ENCODE measurements around the gene PIK3AP1.

DNA sequence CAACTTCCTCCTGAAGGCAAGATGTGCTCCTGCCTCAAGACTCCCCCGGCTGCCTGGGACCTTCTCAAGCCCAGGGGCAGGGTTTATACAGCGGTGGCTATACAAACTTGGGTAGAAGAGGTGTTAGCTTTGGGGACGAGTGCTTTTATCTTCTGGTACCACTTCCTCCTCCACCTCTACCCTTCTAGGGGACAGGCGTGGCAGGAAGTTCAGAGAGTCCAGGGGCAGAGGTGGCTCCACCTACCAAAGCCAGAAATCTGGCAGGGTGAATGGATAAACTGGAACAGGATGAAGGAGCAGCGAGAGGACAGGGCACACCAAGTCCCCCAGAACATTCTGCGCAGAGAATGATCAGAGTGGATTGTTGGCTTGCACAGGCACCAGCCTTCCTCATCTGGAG lies 109.5 kb downstream of the PIK3AP1 start:
- TF ChIP-seq, protein P1, sequence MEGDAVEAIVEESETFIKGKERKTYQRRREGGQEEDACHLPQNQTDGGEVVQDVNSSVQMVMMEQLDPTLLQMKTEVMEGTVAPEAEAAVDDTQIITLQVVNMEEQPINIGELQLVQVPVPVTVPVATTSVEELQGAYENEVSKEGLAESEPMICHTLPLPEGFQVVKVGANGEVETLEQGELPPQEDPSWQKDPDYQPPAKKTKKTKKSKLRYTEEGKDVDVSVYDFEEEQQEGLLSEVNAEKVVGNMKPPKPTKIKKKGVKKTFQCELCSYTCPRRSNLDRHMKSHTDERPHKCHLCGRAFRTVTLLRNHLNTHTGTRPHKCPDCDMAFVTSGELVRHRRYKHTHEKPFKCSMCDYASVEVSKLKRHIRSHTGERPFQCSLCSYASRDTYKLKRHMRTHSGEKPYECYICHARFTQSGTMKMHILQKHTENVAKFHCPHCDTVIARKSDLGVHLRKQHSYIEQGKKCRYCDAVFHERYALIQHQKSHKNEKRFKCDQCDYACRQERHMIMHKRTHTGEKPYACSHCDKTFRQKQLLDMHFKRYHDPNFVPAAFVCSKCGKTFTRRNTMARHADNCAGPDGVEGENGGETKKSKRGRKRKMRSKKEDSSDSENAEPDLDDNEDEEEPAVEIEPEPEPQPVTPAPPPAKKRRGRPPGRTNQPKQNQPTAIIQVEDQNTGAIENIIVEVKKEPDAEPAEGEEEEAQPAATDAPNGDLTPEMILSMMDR (IDR thresholded peaks at IDR 0.05; ENCODE audit: insufficient read depth, low read length, poor library complexity, severe bottlenecking), result no peak
- TF ChIP-seq EZH2phosphoT487 (conservative IDR thresholded peaks at IDR 0.05; ENCODE audit: low read length), result no peak
